Osteoblast (primary cell): ENCODE measurements around the gene ABCG1. TPM values are rescaled to one million over a fixed set of nuclear protein-coding genes. Genes with fewer than 3 reads are reported as not detected.

Experiments
- DNase-seq: peaks from one replicate; pipeline ENCODE4 v3.0.0; 2011; ENCODE audit warnings: low spot score, mixed read lengths; ENCODE audit not compliant: insufficient read length; ENCODE audit errors: missing footprints
- H2AFZ ChIP-seq: 2 replicates; pipeline ENCODE4 v1.6.0; 2011; ENCODE audit warnings: mild to moderate bottlenecking, low read length
- H3K27ac ChIP-seq: 2 replicates; pipeline ENCODE4 v1.5.1; 2011; ENCODE audit warnings: mild to moderate bottlenecking, low read depth, low read length, moderate library complexity
- H3K27me3 ChIP-seq: 2 replicates; pipeline ENCODE4 v1.6.0; 2012; ENCODE audit warnings: mild to moderate bottlenecking, control low read depth, inconsistent platforms, low read length, moderate library complexity; ENCODE audit not compliant: insufficient read depth
- H3K36me3 ChIP-seq: 2 replicates; pipeline ENCODE4 v1.5.1; 2011; ENCODE audit warnings: mild to moderate bottlenecking, low read length, control low read depth, moderate library complexity; ENCODE audit not compliant: insufficient read depth
- H3K4me1 ChIP-seq: 2 replicates; pipeline ENCODE4 v1.5.1; 2011; ENCODE audit warnings: mild to moderate bottlenecking, low read length, control low read depth, moderate library complexity; ENCODE audit not compliant: insufficient read depth
- H3K4me2 ChIP-seq: 2 replicates; pipeline ENCODE4 v1.6.0; 2011; ENCODE audit warnings: mild to moderate bottlenecking, low read length; ENCODE audit not compliant: insufficient read depth
- H3K4me3 ChIP-seq: fragments of 200-600 bp; sonication (generic); 3 replicates; pipeline ENCODE4 v1.5.1; 2012; ENCODE audit warnings: mild to moderate bottlenecking, low read length, inconsistent platforms; ENCODE audit not compliant: insufficient read depth
- H3K79me2 ChIP-seq: 2 replicates; pipeline ENCODE4 v1.6.0; 2012; ENCODE audit warnings: mild to moderate bottlenecking, low read length, control low read depth, inconsistent platforms; ENCODE audit not compliant: insufficient read depth
- H3K9me3 ChIP-seq: 2 replicates; pipeline ENCODE4 v1.5.1; 2011; ENCODE audit warnings: low read depth, low read length, control low read depth
- H4K20me1 ChIP-seq: 2 replicates; pipeline ENCODE4 v1.6.0; 2012; ENCODE audit warnings: mild to moderate bottlenecking, low read length, control low read depth; ENCODE audit not compliant: insufficient read depth
- CTCF ChIP-seq: IDR thresholded peaks from 2 replicates; pipeline ENCODE4 v1.5.1; 2011; ENCODE audit warnings: mild to moderate bottlenecking, low read depth, low read length, moderate library complexity; ENCODE audit errors: extremely low read depth
- total RNA-seq: library from RNA; depleted of rRNA; stranded (reverse); fragments of >200 nt; gene quantifications from 2 replicates; pipeline ENCODE4 v1.2.3, GENCODE V29; 2012

ABCG1 gene
- total RNA-seq = under 0.01 and 0.72 TPM in 2 replicates

DNA sequence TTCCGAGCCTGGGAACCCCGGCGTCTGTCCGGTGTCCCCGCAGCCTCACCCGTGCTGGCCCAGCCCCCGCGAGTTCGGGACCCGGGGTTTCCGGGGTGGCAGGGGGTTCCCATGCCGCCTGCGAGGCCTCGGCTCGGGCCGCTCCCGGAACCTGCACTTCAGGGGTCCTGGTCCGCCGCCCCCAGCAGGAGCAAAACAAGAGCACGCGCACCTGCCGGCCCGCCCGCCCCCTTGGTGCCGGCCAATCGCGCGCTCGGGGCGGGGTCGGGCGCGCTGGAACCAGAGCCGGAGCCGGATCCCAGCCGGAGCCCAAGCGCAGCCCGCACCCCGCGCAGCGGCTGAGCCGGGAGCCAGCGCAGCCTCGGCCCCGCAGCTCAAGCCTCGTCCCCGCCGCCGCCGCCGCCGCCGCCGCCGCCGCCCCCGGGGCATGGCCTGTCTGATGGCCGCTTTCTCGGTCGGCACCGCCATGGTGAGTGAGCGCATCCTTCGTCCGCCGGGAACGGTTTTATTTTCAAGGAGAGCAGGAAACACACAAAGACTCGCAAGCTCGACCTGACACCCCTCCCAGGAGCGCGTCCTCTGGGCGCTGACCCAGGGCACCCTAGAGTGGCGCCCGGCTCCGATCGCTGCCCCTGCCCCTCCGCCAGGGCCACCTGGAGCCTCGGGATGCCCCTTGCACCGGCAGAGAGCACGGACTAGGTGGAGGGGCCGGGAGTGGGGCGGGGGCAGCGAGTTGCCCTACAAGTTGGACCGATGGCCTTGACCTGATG lies at the start of gene ABCG1:
TSS of gene ABCG1 (plus strand) at position 305 of the 770 bp plus-strand sequence. CDS start at position 428, 123 bp downstream.
- H3K4me3 ChIP-seq = peak within 1 kb of the TSS; percentile 8
- no peak within 1 kb of the TSS for H2AFZ ChIP-seq
- DNase-seq = peak; percentile 58
- H3K79me2 ChIP-seq = no peaks in the 10 kb centered on the region
- H3K4me2 ChIP-seq = peak within 1 kb of the TSS; percentile 59
- TF ChIP-seq CTCF = no peak
- no peak within 1 kb of the TSS for H3K27ac ChIP-seq
- H4K20me1 ChIP-seq = no peaks in the 10 kb centered on the region
- peaks cover 41% of the 10 kb centered on the region for H3K27me3 ChIP-seq
- H3K36me3 ChIP-seq = no peaks in the 10 kb centered on the region
- no peaks in the 10 kb centered on the region for H3K4me1 ChIP-seq
- no peaks in the 10 kb centered on the region for H3K9me3 ChIP-seq

- H3K9me3 ChIP-seq = no peaks in the 10 kb centered on the region
- no peak overlapping the region for H3K4me2 ChIP-seq
- H4K20me1 ChIP-seq = no peaks in the 10 kb centered on the region
- DNase-seq = no peak
- no peaks in the 10 kb centered on the region for H3K36me3 ChIP-seq
- H3K27me3 ChIP-seq = no peaks in the 10 kb centered on the region
- H2AFZ ChIP-seq = no peak overlapping the region
- no peak for TF ChIP-seq CTCF
- no peak overlapping the region for H3K27ac ChIP-seq
- H3K79me2 ChIP-seq = no peaks in the 10 kb centered on the region
- H3K4me3 ChIP-seq = no peak overlapping the region
- H3K4me1 ChIP-seq = no peaks in the 10 kb centered on the region
Observed at GRCh38 chr21:42169758-42170157, 49.2 kb upstream of the ABCG1 start.

DNA sequence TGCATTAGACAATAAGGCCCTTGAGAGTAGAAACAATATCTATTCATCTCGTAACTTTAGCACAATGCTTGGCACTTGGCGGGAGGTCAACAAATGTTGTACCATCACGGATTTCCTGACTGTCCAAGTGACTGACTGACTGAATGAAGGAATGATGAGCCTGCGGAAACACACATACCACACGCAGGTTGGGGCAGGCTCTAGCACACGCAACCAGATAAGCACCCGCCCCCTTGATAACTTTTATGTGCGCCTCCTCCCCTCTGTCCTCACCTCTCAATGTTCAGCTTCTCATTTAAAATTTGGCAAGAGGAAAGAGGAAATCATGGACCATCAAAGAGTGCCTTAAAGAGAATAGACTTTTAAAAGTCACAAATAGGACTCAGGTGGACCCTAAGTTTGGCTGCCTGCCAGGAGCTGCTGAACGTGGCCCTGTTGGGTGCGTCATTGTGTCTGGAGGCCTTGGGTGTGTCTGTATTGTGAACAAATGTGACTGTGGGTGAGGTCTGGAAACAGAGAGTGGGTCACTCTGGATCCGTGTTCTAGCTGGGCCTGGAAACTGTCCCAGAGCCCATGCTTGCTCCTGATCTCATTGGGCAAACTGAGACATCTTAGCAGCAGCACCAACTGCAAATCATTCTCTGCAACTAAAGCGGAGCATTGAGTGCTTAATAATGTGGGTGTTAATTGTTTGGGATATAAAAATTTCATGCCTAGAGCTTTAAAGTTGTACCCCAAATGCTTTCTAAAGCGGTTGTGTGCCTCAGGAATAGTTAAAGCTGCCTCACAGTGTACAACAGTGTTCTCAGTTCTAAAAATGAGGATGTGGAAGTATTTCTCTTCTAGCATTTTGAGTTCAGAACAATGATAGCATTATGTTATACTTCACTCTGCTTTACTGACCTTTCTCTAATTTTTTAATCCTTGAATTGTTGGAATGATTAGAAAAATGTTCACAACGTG lies 47.6 kb upstream of the ABCG1 start:
- Histone ChIP-seq H3K9me3 (no peaks in the 10 kb centered on the region), H4K20me1 (no peaks in the 10 kb centered on the region), H3K79me2 (no peaks in the 10 kb centered on the region), H3K36me3 (no peaks in the 10 kb centered on the region), H3K4me1 (no peaks in the 10 kb centered on the region), H2AFZ (no peak overlapping the region), H3K4me3 (no peak overlapping the region), H3K27me3 (no peaks in the 10 kb centered on the region), H3K4me2 (no peak overlapping the region), H3K27ac (no peak overlapping the region)
- DNase-seq = no peak
- TF ChIP-seq CTCF = no peak
